DMS153 (cell line): ENCODE measurements around the gene ATR.

Experiments used
- DNase-seq: peaks from one replicate; lab custom pipeline; 2025; lab: John Stamatoyannopoulos, UW

Gene ATR

GRCh38 chr3:142523921-142524566 lies 54.5 kb downstream of the ATR start:
- no peak for DNase-seq

DNA sequence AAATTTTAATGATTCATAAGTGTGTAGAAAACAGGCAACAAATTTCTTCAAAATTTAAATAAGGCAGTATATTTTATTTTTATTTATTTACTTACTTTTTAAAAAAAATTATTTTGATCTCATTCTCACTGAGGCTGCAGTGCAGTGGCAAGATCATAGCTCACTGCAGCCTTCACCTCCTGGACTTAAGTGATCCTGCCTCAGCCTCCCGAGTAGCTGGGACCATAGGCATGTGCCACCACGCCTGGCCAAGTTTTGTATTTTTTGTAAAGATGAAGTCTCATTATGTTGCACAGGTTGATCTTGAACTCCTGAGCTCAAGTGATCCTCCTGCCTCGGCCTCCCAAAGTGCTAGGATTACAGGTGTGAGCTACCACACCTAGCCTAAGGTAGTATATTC lies 69.5 kb downstream of the ATR start:
- no peak for DNase-seq

DNA sequence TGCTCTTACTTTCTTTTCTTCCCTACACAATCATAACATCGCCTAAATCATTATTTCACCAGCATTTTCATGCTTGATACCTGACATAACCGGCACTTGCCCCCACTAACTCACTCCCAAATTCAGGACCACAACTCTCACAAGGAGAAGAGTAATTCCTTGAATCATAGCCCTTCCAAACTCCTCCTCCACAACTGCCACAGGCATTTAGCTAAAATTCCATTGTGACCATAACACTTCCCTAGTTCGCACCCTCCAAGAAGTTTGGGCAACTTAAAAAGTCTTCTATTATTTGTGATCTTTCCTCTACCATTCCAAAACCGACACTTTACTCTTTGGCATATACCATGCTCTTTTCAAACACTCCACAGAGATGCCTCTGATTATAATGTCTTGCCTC lies 71.3 kb downstream of the ATR start:
- no peak for DNase-seq

DNA sequence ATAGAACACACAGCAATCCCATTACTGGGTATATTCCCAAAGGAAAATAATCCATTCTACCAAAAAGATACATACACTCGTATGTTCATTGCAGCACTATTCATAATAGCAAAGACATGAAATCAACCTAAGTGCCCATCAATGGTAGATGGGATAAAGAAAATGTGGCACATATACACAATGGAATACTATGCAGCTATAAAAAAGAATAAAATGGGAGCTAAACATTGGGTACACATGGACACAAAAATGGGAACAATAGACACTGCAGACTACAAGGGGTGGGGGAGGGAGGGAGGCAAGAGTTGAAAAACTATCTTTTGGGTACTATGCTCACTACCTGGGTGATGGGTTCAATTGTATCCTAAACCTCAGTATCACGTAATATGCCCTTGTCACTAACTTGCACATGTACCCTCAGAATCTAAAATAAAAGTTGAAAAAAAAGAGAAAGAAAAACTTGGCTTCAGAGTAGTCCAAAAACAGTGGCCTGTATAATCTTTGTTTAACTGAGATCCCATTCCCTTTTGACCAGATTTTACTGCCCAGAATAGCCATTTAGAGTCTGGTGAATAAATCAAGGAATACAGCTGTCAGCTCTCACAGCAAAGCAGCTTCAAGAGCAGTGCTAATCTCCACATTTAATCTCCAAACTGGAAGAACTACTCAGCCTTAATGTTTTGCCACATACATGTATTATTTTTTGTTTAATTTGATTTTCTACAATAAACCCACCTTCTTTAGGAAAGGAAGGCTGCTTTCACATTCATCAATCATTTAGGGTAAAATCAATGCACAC lies 76.1 kb downstream of the ATR start:
- no peak for DNase-seq

GRCh38 chr3:142501004-142501926 lies 77.3 kb downstream of the ATR start:
- DNase-seq = no peak

- DNase-seq = no peak
Measured at GRCh38 chr3:142500211-142500610, 78.3 kb downstream of the ATR start.

DNA sequence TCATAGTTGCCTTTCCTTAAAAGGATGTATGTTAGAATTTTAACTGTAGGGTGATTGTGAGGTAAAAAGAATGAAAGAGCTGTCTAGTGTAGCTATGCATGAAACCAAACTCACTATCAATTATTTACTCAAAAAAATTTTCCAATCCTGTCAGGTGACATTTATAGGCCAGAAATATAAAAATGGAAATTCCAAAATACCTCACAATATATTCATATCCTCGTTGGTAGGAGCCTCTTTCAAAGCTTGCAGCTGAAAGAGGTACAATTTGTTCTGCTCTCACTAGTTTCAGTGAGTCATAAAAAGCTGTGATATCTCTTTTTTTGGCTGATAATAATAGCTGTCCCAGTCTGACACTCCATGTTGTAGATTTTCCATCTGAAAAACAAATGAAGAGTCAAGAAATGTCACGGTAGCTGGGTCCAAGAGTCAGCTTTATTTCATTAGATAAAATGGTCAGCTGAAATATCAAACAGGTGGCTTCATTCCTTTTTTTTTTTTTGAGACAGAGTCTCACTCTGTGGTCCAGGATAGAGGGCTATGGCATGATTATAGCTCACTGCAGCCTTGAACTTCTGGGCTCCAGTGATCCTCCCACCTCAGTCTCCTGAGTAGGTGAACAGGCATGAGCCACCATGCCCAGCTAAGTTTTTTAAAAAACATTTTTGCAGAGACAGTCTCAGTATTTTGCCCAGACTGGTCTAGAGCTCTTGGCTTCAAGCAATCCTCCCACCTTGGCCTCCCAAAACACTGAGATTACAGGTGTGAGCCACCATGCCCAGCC lies 79.9 kb downstream of the ATR start:
- DNase-seq = no peak

DNA sequence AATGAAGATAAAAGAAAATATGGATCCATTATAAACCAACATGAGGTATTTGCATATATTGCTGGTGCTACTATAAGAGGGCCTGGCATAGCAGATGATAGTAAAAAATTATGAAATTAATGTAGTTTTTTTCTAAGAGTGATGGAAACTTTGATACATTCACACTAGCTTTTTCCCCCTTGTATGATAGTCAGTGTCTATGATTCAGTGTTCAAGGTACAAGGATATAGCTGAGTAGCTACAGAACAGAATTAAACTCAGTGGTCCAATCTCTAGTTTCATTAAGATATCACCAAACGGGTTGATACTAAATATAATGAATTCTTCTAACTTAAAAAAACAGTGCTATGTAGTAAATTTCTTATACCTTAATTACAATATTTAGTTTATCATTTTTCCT lies 80.8 kb downstream of the ATR start:
- DNase-seq = no peak

GRCh38 chr3:142495103-142495502 lies 83.4 kb downstream of the ATR start:
- DNase-seq = no peak

GRCh38 chr3:142492184-142492583 lies 86.3 kb downstream of the ATR start:
- DNase-seq = no peak

DNA sequence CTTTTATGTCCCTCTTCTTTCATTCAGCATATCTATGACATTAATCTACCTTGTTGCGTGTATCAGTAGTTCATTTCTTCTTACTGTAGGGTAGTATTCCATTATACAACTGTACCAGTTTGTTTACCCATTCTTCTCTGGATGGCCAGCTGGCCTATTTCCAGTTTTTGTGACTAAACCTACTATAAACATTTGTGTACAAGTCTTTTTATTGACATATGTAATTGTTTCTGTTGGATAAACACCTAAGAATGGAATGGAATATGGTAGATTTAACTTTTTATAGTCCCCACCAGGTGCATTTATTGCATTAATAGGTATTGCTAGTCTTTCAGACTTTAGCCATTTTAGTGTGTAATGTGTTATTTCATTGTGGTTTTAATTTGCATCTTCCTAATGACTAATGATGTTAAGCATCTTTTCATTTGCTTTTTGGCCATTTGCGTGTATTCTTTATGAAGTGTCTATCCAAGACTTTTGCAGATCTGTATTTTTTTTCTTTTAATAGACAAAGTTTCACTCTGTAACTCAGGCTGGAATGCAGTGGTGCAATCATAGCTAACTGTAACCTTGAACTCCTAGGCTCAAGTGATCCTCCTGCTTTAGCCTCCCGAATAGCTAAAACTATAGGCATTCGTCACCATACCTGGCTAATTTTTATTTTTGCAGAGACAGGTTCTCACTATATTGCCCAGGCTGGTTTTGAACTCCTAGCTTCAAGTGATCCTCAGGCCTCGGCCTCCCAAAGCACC lies 88.8 kb downstream of the ATR start:
- DNase-seq = no peak

- DNase-seq = no peak
Measured at GRCh38 chr3:142484912-142485435, 93.6 kb downstream of the ATR start.

DNA sequence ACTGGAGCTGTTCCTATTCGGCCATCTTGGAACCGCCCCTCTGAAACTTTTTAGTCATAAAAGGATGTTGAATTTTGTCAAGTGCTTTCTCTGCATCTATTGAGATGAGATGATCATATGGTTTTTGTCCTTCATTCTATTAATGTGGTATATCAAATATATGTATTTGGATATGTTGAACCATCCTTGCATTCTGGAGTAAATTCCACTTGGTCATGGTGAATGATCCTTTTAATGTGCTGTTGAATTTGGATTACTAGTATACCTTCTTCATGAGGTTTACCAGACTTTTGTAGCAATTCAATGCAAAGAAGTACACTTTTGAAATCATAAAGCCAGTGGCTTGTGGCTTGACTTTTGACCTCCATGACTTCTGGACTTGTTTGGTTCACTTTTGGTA lies 97.3 kb downstream of the ATR start:
- no peak for DNase-seq

DNA sequence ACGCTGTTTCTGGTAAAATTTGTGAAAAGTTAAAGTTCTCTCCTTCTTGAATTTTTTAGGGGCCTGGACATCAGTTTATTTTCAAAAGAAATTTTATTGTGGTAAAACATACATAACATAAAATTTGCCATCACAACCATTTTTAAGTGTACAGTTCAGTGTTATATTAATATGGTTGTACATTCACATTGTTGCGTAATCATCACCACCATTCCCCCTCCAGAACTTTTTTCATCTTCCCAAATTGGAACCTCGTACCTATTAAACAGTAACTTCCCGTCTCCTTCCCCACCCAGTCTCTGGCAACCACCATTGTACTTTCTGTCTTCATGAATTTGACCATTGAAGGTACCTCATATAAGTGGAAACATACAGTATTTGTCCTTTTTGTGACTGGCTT lies 107.7 kb downstream of the ATR start:
- DNase-seq = no peak

- no peak for DNase-seq
Measured at GRCh38 chr3:142468456-142468855, 110.1 kb downstream of the ATR start.

GRCh38 chr3:142467768-142468167 lies 110.8 kb downstream of the ATR start:
- DNase-seq = no peak

DNA sequence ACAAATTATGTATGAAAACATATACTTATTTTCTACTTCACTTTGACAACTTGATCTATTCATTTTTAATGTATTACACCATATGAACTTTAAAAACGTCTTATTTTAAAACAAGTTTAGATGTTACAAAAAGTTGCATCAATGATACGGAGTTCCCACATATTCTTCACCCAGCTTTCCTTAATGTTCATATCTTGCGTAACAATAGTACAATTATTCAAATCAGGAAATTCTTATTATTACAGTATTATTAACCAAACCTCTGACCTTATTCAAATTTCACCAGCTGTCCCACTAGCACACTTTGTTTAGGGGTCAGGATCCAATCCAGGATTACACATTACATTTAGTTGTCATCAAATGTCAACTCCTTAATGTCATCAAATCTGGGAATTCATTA lies 117.8 kb downstream of the ATR start:
- DNase-seq = no peak

GRCh38 chr3:142459929-142460328 lies 118.6 kb downstream of the ATR start:
- no peak for DNase-seq

- DNase-seq = no peak
Measured at GRCh38 chr3:142459096-142459495, 119.4 kb downstream of the ATR start.

- no peak for DNase-seq
Measured at GRCh38 chr3:142450881-142451280, 127.7 kb downstream of the ATR start.

DNA sequence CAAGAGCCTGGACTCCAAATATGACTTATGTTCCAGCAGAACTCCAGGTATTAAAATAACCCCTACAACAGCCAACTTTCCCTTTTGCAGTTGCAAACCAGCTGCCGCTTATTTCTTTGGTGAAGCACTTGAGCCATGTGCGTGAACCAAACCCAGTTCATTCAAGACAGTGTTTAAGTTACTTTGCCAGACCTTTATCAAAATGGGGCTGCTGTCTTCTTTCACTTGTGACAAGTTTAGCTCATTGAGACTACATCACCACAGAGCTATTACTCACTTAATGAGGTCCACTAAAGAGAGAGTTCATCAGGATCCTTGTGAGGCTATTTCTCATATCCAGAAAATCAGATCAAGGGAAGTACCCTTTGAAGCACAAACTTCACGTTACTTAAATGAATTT lies 128.3 kb downstream of the ATR start:
- no peak for DNase-seq
